ENCODE measurements around the gene IQCH.

GRCh38 chr15:67307889-67308597 is 53.5 kb downstream of the IQCH start:
- TF ChIP-seq, protein P1, sequence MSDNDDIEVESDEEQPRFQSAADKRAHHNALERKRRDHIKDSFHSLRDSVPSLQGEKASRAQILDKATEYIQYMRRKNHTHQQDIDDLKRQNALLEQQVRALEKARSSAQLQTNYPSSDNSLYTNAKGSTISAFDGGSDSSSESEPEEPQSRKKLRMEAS (CRISPR knock-in tag; IDR thresholded peaks at IDR 0.05) = no peak
- TF ChIP-seq, protein P2, sequence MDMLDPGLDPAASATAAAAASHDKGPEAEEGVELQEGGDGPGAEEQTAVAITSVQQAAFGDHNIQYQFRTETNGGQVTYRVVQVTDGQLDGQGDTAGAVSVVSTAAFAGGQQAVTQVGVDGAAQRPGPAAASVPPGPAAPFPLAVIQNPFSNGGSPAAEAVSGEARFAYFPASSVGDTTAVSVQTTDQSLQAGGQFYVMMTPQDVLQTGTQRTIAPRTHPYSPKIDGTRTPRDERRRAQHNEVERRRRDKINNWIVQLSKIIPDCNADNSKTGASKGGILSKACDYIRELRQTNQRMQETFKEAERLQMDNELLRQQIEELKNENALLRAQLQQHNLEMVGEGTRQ (CRISPR knock-in tag; IDR thresholded peaks at IDR 0.05) = no peak
- no peak for TF ChIP-seq CTCF (IDR thresholded peaks at IDR 0.05)
- TF ChIP-seq HMGXB4 (CRISPR knock-in tag; IDR thresholded peaks at IDR 0.05) = no peak
- no peak for TF ChIP-seq NR3C1 (CRISPR knock-in tag; conservative IDR thresholded peaks at IDR 0.05; ENCODE audit: low read depth)
- TF ChIP-seq, protein P3, sequence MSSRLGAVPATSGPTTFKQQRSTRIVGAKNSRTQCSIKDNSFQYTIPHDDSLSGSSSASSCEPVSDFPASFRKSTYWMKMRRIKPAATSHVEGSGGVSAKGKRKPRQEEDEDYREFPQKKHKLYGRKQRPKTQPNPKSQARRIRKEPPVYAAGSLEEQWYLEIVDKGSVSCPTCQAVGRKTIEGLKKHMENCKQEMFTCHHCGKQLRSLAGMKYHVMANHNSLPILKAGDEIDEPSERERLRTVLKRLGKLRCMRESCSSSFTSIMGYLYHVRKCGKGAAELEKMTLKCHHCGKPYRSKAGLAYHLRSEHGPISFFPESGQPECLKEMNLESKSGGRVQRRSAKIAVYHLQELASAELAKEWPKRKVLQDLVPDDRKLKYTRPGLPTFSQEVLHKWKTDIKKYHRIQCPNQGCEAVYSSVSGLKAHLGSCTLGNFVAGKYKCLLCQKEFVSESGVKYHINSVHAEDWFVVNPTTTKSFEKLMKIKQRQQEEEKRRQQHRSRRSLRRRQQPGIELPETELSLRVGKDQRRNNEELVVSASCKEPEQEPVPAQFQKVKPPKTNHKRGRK (CRISPR knock-in tag; IDR thresholded peaks at IDR 0.05; ENCODE audit: borderline replicate concordance) = no peak
- TF ChIP-seq ZNF263 (CRISPR knock-in tag; IDR thresholded peaks at IDR 0.05; ENCODE audit: low read depth) = no peak
- no peak for TF ChIP-seq TEAD4 (CRISPR knock-in tag; IDR thresholded peaks at IDR 0.05)
- TF ChIP-seq ATF1 (CRISPR knock-in tag; IDR thresholded peaks at IDR 0.05) = no peak
- no peak for TF ChIP-seq ELF4 (CRISPR knock-in tag; IDR thresholded peaks at IDR 0.05; ENCODE audit: low read depth)
- TF ChIP-seq SP1 (CRISPR knock-in tag; conservative IDR thresholded peaks at IDR 0.05) = no peak
- TF ChIP-seq KAT7 (CRISPR knock-in tag; IDR thresholded peaks at IDR 0.05; ENCODE audit: borderline replicate concordance) = no peak
